ENCODE results near the gene SORT1. TPM values are rescaled to one million over a fixed set of nuclear protein-coding genes. Genes with fewer than 3 reads are reported as not detected.
"Not testable (repeated sequence)": the region's sequence is repeated elsewhere in the genome, so short reads cannot be mapped to it uniquely, and the experiment has no call there.

SORT1 gene
- total and polyA plus RNA-seq, 10 donors: 2.0 to 63.9 (median 35.0) TPM

DNA sequence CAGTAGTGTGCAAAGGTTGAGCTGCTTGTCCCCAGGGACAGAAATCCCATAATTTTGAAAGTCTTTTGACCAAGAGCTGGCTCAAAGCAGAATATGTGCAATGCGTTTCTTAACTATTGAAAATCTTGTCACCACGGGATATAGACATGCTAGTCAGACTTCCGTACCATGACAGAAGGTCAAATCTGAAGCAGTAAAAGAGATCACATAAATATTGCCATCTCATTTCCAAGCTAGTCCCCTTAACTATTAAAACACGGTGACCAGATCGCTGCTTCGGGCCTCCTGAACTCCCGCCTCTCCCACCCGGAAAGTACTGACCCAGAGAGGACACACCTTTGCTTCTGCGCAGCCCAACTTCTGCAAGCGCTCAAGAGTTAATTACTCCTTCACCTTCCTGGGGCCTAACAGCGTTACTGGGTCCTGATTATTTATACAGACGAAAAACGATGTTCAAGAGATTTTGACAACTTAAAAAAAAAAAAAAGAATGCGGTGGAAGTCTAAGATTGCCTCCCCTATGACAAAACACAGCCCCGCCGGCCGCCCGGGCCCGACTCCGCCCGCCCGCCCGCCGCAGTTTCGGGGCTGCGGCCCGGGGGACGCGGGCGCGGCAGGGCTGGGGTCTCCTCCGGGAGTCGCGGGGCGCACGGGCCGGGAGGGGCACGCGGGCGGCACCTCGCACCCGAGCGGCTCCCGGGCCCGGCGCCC is 692 bp downstream of the SORT1 start:
- Histone ChIP-seq H3K27ac (peak overlapping the region in 7 of 8 donors; percentile 3 to 86 (median 72)), H3K4me1 (peaks cover 6 to 70% (median 47%) of the 10 kb centered on the region in 6 donors), H3K9me3 (no peaks in the 10 kb centered on the region), H3K27me3 (replicated peaks in 1 of 7) (peaks cover 0 to 52% (median 9%) of the 10 kb centered on the region in 7 donors), H3K4me3 (peak overlapping the region; percentile 22 to 80 (median 48)), H3K36me3 (peaks cover 0 to 22% (median 13%) of the 10 kb centered on the region in 6 donors)
- no peak for DNase-seq
- intact Hi-C loops (cut with DNase I; ENCODE audit: low total_unique reads): loop anchor here (5.0 kb wide), 1 partner anchor 120 kb away; no protein-coding TSS in a partner anchor
- TF ChIP-seq, protein P1, sequence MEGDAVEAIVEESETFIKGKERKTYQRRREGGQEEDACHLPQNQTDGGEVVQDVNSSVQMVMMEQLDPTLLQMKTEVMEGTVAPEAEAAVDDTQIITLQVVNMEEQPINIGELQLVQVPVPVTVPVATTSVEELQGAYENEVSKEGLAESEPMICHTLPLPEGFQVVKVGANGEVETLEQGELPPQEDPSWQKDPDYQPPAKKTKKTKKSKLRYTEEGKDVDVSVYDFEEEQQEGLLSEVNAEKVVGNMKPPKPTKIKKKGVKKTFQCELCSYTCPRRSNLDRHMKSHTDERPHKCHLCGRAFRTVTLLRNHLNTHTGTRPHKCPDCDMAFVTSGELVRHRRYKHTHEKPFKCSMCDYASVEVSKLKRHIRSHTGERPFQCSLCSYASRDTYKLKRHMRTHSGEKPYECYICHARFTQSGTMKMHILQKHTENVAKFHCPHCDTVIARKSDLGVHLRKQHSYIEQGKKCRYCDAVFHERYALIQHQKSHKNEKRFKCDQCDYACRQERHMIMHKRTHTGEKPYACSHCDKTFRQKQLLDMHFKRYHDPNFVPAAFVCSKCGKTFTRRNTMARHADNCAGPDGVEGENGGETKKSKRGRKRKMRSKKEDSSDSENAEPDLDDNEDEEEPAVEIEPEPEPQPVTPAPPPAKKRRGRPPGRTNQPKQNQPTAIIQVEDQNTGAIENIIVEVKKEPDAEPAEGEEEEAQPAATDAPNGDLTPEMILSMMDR (IDR thresholded peaks at IDR 0.05 in 8 of 11, conservative IDR thresholded peaks at IDR 0.05 in 3 of 11): no peak
- WGBS, 5 donors: 3 to 6% (median 4%) methylated on average over 33 to 46 of the region's 46 CpGs

DNA sequence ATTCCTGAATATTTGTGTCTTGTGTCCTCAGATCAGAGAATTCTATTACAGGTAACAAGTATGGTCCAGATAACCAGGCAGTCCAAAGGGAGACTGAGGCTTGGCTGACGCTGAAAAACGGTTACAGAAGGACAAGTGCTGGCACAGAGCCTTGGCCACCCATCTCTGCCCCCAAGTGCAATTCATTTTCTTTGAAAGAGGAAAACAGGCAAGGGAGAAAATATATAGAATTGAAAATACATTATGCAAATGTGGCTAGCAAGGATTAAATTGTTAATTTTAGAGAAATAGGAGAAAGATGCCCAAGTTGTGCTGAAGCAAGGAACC is 1.2 kb downstream of the SORT1 start:
- Histone ChIP-seq H3K27me3 (replicated peaks in 1 of 7) (peaks cover 0 to 52% (median 9%) of the 10 kb centered on the region in 7 donors), H3K4me3 (peak overlapping the region in 6 of 8 donors; percentile 40 to 80 (median 56)), H3K36me3 (peaks cover 0 to 17% (median 8%) of the 10 kb centered on the region in 6 donors), H3K27ac (peak overlapping the region in 7 of 8 donors; percentile 3 to 86 (median 72)), H3K4me1 (peaks cover 10 to 75% (median 52%) of the 10 kb centered on the region in 6 donors), H3K9me3 (no peaks in the 10 kb centered on the region)
- 41 to 71% (median 55%) methylated on average over 2 of the region's 2 CpGs for WGBS, 5 donors
- TF ChIP-seq POLR2AphosphoS5 (IDR thresholded peaks at IDR 0.05): no peak
- TF ChIP-seq, protein P1 (IDR thresholded peaks at IDR 0.05 in 8 of 11, conservative IDR thresholded peaks at IDR 0.05 in 3 of 11): no peak
- TF ChIP-seq POLR2A (IDR thresholded peaks at IDR 0.05): no peak
- intact Hi-C loops (cut with DNase I; ENCODE audit: low total_unique reads): loop anchor here (5.0 kb wide), 1 partner anchor 119 kb away; no protein-coding TSS in a partner anchor
- DNase-seq: no peak

GRCh38 chr1:109395602-109396512 is 1.9 kb downstream of the SORT1 start:
- peaks cover 0 to 10% (median 2%) of the 10 kb centered on the region in 6 donors for H3K36me3 ChIP-seq
- no peak for TF ChIP-seq POLR2A (IDR thresholded peaks at IDR 0.05)
- TF ChIP-seq, protein P1 (IDR thresholded peaks at IDR 0.05 in 8 of 11, conservative IDR thresholded peaks at IDR 0.05 in 3 of 11): no peak
- peak in 1 of 3 donors; percentile 18 for TF ChIP-seq POLR2AphosphoS5 (IDR thresholded peaks at IDR 0.05)
- H3K27ac ChIP-seq: peak overlapping the region in 7 of 8 donors; percentile 3 to 86 (median 72)
- H3K27me3 ChIP-seq (replicated peaks in 1 of 7): peaks cover 0 to 52% (median 9%) of the 10 kb centered on the region in 7 donors
- H3K4me3 ChIP-seq: peak overlapping the region in 5 of 8 donors; percentile 42 to 80 (median 56)
- no peaks in the 10 kb centered on the region for H3K9me3 ChIP-seq
- peaks cover 16 to 81% (median 59%) of the 10 kb centered on the region in 6 donors for H3K4me1 ChIP-seq
- WGBS, 5 donors: 53 to 69% (median 57%) methylated on average over 5 of the region's 5 CpGs
- no peak for DNase-seq
- intact Hi-C loops (cut with DNase I; ENCODE audit: low total_unique reads): loop anchor here (5.0 kb wide), 1 partner anchor 119 kb away; no protein-coding TSS in a partner anchor

GRCh38 chr1:109395282-109395599 is 2.5 kb downstream of the SORT1 start:
- H3K36me3 ChIP-seq, H3K9me3 ChIP-seq, H3K4me3 ChIP-seq, DNase-seq: not testable (repeated sequence)
- Histone ChIP-seq H3K4me1 (peaks cover 17 to 88% (median 62%) of the 10 kb centered on the region in 6 donors), H3K27ac (peak overlapping the region in 5 of 8 donors; percentile 9 to 86 (median 81)), H3K27me3 (replicated peaks in 1 of 7) (peaks cover 0 to 54% (median 9%) of the 10 kb centered on the region in 7 donors)
- intact Hi-C loops (cut with DNase I; ENCODE audit: low total_unique reads): loop anchor here (5.0 kb wide), 1 partner anchor 118 kb away; no protein-coding TSS in a partner anchor
- WGBS, 5 donors: 64 to 89% (median 74%) methylated on average over 8 of the region's 8 CpGs
